HL-60 (cell line): ENCODE measurements around the gene VCAN.

Experiments used
- DNase-seq, 2 experiments: peaks; one replicate each; pipeline ENCODE4 v3.0.0-alpha.2; 2010 to 2020; ENCODE audit warnings: low read depth in 1 of 2, low spot score in 1 of 2
- H3K27ac ChIP-seq: fragments of 250-450 bp; sonication (Bioruptor Pico); replicated peaks from 2 replicates; pipeline ENCODE4 v1.5.1; 2020; ENCODE audit warnings: mild to moderate bottlenecking, moderate library complexity
- H3K27me3 ChIP-seq: fragments of 250-450 bp; sonication (Bioruptor Pico); 2 replicates; pipeline ENCODE4 v1.5.1; 2021; ENCODE audit warnings: mild to moderate bottlenecking, moderate library complexity; ENCODE audit not compliant: insufficient read depth, poor library complexity, severe bottlenecking
- H3K4me3 ChIP-seq: replicated peaks from 2 replicates; pipeline ENCODE4 v1.5.1; 2011; ENCODE audit warnings: mild to moderate bottlenecking, control low read depth, low read length; ENCODE audit not compliant: insufficient read depth
- CTCF ChIP-seq: IDR thresholded peaks from one replicate; pipeline ENCODE4 v1.5.1; 2011; ENCODE audit warnings: low read length, control low read depth, inconsistent platforms; ENCODE audit not compliant: insufficient read depth
- GABPA ChIP-seq: IDR thresholded peaks from 2 replicates; pipeline ENCODE4 v1.6.1; 2012; ENCODE audit warnings: low read depth
- POLR2AphosphoS5 ChIP-seq: IDR thresholded peaks from 2 replicates; pipeline ENCODE4 v1.6.1; 2012; ENCODE audit warnings: low read depth
- REST ChIP-seq: IDR thresholded peaks from 2 replicates; pipeline ENCODE4 v1.6.1; 2012; ENCODE audit warnings: low read depth; ENCODE audit not compliant: insufficient replicate concordance
- SPI1 ChIP-seq: IDR thresholded peaks from 2 replicates; pipeline ENCODE4 v1.6.1; 2012; ENCODE audit warnings: low read depth, mild to moderate bottlenecking, borderline replicate concordance

Gene VCAN

DNA sequence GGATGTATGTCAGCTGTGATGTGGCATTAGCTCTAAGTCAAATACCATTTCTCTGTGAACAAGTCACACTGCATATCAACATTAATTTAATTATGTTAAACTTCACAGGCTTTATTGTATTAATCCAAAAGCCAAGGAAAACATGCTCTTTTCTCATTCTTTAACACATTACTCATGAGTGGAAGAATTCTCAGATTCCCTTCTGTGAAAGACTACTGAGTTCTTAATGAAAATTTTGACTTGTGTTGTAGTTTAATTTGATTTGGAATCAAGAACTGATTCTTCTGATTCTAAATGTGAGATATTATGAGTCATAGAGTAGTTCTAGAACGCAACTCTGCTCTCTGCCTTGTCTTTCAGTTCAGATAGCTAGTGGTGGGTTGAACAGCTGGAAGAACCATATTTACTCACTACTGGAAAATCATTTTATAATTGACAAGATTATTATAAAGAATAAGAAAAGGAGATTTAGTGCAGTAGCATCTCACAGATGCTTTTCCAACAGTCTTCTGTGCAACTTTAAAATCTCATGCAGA is 90.6 kb downstream of the VCAN start:
- TF ChIP-seq POLR2AphosphoS5 (no peak), SPI1 (no peak), REST (no peak), GABPA (no peak), CTCF (no peak)
- DNase-seq = no peak
- Histone ChIP-seq H3K27ac (no peak overlapping the region), H3K27me3 (no peaks in the 10 kb centered on the region), H3K4me3 (no peak overlapping the region)

DNA sequence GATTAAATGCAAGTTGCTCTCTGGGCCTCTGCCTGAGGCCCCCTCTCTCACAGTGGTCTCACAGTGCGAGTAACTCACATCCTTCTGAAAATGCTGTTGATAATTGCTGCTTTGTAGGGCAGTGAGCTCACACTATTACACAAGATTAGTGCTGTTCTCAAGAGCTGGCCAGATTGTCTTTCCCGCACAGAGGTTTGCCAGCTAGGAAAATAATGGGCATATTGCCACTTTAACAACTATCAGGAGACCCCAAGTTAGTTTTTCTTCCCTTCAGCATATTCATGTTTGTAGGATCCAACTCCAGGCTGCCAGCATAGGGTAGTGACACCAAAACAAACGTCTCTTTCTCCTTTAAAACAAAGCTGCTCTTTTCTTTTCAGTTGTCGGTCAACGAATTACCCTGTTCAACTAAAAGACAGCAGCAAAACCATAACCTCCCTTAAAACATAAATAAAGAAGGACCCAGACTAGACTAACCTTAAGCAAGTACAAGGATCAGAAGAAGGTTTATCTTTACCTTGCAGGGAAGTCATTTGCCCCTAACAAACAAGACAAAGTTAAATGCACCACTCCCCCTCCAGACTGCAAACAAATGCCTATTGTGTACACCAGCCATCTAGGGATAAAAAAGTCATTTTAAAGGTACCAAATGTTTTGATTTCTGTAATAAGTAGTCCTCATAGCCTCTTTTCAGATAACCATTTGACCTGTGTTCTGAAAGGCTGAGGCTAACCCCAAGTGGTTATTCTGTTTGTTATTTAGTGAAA is 91.4 kb downstream of the VCAN start:
- H3K4me3 ChIP-seq = no peak overlapping the region
- H3K27me3 ChIP-seq = no peaks in the 10 kb centered on the region
- TF ChIP-seq SPI1 (no peak), POLR2AphosphoS5 (no peak), CTCF (no peak), REST (no peak), GABPA (no peak)
- no peak overlapping the region for H3K27ac ChIP-seq
- no peak for DNase-seq

DNA sequence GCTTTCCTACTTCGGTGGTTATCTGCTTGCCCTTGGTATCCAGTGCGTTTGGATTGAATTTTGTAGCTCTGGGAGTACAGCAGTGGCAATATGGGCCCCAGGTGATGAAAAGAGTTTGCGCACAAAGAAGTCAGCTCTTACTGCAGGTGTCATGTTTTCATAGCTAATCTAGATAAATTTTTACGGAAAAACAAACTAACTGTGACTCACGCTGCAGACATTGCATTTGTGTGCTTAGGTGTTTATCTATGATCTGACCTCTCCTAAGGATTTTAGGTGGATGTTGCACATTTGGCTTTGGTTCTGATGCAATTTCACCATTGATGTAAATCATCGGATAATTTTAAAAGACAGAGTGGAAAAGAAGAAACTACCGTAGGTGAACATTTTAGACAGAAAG is 92.1 kb downstream of the VCAN start:
- no peaks in the 10 kb centered on the region for H3K27me3 ChIP-seq
- H3K4me3 ChIP-seq = no peak overlapping the region
- no peak for DNase-seq
- TF ChIP-seq REST = no peak
- no peak for TF ChIP-seq SPI1
- TF ChIP-seq POLR2AphosphoS5 = no peak
- TF ChIP-seq CTCF = no peak
- no peak for TF ChIP-seq GABPA
- H3K27ac ChIP-seq = no peak overlapping the region
